ENCODE measurements around the gene ASGR1.

Gene ASGR1

GRCh38 chr17:7179317-7180254, at the start of gene ASGR1:
Gene ASGR1 (minus strand): TSS chr17:7179370. CDS start chr17:7178563, 807 bp downstream.
- DNase-seq (ENCODE audit: low read depth in 3 of 3): no peak

DNA sequence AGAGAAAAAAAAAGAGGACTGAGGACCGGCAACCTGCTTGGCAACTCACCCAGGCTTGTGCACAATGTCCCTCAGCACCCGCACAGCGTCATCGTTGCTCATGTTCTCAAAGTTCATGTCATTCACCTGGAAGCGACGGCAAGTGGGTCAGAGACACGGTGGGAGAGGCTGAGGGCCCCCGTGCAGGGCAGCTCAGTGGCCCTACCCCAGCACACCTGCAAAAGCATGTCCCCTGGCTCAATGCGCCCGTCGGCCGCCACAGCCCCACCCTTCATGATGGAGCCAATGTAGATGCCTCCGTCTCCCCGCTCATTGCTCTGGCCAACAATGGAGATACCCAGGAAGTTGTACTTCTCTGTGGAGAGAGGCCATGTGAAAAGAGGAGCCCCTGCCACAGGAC, 49.8 kb upstream of the ASGR1 start:
- DNase-seq (ENCODE audit: low read depth in 3 of 3): no peak

DNA sequence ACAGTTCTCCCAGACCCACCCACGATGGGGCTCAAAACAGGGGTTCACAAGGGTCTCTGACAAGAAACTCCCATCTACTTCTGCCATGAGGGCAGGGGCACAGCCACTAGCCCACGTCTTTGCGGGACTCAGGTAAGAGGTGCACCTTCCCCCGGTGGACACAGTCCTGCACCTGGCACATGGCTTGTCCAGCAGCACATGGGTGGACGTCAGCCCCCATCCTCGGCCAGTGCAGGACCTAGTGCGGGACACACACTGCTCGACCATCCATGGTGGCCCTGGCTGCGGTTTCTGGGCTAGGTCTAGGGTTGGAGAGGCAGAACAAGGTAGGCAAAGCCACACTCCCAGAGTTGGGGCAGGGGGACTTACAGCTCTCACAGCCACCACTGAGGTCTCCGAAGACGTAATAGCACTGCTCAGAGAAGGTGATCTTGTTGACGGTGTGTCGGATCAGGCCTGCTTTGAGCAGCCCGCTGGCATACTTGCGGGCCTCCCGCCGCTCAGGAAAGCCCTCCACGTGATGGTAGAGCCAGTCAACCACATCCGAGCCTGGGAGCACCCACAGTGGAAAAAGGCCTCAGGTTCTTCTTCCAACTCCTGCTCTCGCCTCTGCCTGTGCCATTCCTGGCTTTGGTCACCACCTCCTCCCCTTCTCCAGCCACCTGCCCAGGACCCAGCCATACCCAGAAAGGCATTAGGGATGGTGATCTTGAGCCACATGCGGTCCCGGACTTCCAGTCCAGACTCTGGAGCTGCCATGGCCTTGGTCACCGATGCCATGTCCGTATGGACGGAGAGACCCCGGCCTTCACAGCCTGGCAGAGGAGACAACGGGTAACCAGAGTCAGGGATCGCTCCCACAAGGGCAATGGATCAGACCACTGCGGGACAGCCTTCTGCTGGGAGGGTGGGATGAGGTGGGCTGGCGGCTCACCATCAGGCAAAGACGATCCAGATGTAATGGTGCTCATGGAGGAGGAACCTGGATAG, 47.8 kb upstream of the ASGR1 start:
- no peak for DNase-seq (ENCODE audit: low read depth in 3 of 3)

GRCh38 chr17:7225711-7226331, 46.7 kb upstream of the ASGR1 start:
- no peak for DNase-seq (ENCODE audit: low read depth in 3 of 3)

DNA sequence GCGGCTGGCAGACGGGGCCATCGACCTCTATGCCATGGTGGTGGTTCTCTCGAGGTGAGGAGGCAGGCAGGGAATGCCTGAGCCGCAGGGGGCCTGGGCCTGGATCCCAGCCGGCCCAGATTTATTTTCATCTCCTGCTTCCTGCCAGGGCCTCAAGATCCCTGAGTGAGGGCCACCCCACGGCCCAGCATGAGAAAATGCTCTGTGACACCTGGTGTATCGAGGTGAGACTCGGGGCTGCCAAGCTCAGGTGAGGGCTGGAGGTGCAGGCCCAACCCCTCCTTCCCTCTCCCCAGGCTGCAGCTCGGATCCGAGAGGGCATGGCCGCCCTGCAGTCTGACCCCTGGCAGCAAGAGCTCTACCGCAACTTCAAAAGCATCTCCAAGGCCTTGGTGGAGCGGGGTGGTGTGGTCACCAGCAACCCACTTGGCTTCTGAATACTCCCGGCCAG, 45.5 kb upstream of the ASGR1 start:
- DNase-seq (ENCODE audit: low read depth in 3 of 3): no peak

- no peak for DNase-seq (ENCODE audit: low read depth in 3 of 3)
Measured at GRCh38 chr17:7224110-7224509, 44.9 kb upstream of the ASGR1 start.

DNA sequence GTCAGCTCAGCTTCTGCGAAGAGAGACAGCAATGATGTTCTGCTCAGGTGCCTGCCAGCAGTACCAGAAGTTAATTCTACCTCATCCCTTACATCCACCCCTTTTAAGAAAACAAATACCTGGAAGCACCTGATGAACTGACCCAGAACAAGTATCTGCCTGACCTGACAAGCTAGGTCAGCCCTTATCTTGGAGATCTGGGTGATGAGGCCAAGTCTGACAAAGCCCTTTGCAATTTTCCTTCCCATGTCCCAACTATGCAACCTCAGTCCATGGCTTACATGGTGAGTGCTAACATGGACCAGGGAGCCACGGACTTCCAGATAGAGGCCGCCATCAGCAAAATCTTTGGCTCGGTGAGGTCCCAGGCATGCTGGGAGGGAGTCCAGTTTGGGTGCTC, 44.2 kb upstream of the ASGR1 start:
- DNase-seq (ENCODE audit: low read depth in 3 of 3): no peak

DNA sequence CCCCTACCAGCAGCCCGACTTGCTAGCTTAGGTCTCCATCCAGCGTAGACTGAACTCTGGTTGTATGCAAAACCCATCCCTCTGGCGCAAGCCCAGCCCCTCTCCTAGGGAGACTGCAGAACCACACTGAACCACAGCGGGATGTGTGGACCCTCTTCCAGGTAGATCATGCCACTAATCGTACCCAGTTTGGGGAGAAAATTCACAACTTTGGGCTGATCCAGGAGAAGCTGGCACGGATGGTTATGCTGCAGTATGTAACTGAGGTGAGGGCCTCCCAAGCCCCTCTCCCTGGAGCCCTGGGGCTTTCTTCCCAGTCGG, 43.8 kb upstream of the ASGR1 start:
- no peak for DNase-seq (ENCODE audit: low read depth in 3 of 3)

DNA sequence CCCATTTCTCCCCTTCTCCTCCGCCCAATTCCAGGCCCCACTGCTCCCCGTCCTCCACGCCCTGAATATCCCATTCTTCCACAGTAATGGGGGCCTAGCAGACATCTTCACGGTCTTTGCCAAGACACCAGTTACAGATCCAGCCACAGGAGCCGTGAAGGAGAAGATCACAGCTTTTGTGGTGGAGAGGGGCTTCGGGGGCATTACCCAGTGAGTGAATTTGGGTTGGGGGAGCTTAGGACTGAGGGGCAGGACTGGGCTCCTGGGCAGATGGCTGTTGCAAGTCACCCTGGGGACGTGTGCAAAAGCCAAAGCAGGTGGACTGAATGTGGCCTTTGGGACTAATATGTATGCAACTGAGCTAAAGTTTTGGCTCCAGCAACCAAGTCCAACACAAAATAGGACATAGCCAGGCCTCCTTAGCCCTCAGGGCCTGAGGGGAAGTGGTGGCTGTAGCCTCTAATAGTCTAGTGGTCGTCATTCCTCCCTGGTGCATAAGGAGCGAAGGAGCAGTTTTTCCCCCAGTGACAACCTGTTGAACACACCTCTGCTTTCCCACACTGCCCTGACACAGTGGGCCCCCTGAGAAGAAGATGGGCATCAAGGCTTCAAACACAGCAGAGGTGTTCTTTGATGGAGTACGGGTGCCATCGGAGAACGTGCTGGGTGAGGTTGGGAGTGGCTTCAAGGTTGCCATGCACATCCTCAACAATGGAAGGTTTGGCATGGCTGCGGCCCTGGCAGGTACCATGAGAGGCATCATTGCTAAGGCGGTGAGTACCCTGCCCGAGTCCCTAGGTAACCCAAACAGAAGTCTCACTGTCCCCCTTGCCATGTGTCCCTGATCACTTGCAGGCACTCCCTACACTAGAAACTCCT, 43.2 kb upstream of the ASGR1 start:
- DNase-seq (ENCODE audit: low read depth in 3 of 3): no peak

GRCh38 chr17:7221278-7222092, 42.3 kb upstream of the ASGR1 start:
- DNase-seq (ENCODE audit: low read depth in 3 of 3): no peak

DNA sequence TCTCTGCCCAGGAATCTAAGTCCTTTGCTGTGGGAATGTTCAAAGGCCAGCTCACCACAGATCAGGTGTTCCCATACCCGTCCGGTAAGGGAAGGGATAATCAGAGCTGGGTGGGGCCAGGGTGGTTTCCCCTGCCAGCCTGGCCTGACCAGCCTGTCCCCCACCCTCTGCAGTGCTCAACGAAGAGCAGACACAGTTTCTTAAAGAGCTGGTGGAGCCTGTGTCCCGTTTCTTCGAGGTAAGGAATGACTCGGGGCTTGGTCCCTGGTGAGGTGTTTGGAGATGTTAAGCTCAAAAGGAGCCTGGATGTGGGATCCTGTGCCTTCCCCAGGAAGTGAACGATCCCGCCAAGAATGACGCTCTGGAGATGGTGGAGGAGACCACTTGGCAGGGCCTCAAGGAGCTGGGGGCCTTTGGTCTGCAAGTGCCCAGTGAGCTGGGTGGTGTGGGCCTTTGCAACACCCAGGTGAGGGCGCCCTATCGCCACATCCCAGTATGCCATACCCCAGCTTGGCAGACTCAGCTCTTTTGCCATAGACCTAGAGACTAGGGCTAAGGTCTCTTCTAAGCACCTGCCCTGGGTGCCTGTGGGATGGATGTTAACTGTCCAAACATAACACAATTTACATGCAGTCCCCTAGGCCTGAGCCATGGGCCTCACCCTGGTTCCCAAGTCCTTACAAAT, 41.6 kb upstream of the ASGR1 start:
- peak in 2 of 3 experiments; percentile 33 to 47 for DNase-seq (ENCODE audit: low read depth in 3 of 3)

DNA sequence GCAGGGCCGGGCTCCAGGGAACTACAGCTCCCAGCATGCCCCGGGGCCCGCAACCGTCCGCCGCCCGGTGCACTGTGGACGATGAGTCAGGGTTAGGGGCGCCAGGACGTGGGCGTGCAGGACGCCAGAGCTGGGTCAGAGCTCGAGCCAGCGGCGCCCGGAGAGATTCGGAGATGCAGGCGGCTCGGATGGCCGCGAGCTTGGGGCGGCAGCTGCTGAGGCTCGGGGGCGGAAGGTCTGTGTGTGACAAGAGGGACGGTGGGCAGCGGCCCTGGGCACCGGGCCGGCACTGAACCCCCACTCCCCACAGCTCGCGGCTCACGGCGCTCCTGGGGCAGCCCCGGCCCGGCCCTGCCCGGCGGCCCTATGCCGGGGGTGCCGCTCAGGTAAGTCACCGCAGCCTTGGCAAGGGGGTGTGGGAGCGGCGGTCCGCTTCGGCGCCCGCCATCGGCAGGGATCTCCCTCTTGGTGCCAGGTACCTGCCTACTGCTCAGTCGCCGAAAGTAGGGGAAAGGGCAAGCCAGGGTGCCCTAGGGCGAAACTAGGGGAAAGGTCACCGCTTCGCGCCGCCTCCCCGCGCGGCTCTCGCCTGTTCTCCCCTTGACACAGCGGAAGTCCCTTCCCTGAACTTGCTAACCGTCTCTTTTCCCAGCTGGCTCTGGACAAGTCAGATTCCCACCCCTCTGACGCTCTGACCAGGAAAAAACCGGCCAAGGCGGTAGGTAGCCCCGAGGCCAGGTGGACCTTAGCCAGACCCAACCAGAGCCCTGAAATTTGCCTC, 40.8 kb upstream of the ASGR1 start, which contains the start of the genes ACADVL and DLG4:
ACADVL (plus strand) TSS at position 127 of the 781 bp plus-strand sequence; CDS start at position 174, 47 bp downstream.
DLG4 (minus strand) TSS at position 25 of the 781 bp plus-strand sequence.
- peak; percentile 57 to 67 (median 58) for DNase-seq (ENCODE audit: low read depth in 3 of 3)

DNA sequence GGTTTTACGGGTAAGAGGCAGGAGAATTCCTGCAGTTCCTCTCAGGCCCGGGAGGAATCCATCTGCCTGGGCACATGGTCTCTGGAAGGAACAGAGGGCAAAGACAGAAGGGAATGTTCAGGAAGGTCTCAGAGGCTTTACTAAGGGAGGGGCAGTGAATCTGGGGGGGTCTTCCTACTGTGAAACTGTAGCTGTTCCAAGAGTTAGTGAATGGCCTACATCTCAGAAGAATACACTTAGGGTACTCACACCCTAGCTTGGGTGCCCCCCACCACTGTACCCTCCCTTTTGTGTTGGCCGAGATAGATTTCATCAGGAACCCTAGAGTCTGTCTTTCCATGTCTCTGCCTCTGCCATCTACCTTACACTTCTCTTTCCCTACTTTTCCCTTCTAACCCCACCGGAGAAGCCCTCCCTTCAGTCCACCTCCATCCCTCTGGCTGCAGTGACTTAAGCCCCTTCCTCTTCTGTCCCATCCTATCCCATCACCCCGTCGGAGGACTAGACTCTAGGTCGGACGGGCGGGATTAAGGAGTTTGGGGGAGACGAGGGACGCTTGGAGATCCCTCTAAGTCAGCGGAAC, 40.1 kb upstream of the ASGR1 start:
- no peak for DNase-seq (ENCODE audit: low read depth in 3 of 3)

DNA sequence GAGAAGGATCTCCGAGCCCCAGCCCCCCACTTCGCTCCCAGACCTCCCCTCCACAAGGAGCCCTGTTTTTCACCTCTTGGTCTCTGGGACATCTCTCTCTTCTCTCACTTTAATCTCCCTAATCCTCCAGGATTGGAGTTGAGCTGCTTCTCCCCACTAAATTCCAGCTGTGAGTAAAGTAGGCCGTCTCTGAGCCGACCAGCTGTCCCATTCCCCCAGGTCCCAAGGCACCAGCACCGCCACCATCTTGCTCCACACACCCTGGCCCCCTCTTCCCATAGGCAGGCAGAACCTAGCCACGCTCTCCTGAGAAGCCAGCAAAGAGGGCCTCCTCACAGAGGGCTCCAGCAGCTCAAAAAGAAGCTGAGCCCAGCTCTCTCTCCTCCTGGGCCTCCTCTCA, 39.6 kb upstream of the ASGR1 start:
- DNase-seq (ENCODE audit: low read depth in 3 of 3): no peak

DNA sequence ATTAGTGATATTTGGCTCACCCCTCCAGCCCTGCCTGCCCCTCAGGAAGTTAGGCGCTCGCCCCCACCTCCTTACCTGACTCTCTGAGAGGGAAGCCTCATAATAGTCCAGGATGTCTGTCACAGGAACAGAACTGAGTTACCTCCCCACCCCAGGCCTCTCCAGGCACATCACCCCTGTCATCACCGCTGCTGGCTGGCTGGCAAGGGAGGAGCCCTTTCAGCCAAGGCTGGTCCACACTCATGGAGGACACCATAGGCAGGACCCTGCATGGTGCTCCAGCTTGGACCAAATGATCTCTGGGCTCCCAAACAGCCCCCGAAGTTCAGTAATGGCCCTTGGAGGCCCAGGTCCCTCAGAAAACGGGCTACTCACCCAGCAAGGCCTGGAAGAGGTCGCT, 39.0 kb upstream of the ASGR1 start:
- DNase-seq (ENCODE audit: low read depth in 3 of 3): no peak

- DNase-seq (ENCODE audit: low read depth in 3 of 3): no peak
Measured at GRCh38 chr17:7217113-7217987, 38.2 kb upstream of the ASGR1 start.
